Measurements from ENCODE around the gene FMN1.

FMN1 gene

GRCh38 chr15:33126559-33127290 is 67.8 kb downstream of the FMN1 start:
- peak; percentile 72 for DNase-seq (ENCODE audit: insufficient read length, low spot score)
- FAIRE-seq: peak; percentile 92

DNA sequence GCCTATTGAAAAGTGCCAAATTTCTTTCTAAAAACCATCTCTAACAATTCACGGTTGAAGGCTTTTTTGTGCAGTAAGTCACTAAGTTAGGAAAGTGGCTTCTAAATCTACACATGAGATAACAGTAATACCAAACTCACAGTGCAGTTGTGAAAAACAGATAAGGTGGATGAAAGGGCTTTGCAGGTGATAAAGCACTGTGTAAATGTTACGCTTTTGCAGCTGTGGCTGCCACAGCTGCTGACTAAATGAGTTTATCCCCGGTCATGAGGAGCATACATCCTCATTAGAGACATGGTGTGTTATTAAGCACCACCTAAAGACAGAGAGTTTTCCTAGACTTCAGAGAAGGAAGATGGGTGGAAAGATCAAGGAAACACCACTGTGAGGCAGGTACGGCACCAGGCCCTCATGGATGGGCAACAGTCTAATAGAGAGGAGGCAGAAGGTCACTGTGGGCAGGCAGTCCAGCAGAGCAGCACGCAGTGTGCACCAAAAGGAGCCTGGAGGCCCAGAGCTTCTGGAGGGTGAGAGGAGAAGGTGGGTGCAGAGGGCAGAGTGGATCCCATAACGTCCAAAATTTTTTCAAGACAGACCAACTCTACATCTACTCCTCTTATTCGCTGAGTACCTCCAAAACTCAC is 68.5 kb downstream of the FMN1 start:
- FAIRE-seq: peak; percentile 72
- no peak for DNase-seq (ENCODE audit: insufficient read length, low spot score)

DNA sequence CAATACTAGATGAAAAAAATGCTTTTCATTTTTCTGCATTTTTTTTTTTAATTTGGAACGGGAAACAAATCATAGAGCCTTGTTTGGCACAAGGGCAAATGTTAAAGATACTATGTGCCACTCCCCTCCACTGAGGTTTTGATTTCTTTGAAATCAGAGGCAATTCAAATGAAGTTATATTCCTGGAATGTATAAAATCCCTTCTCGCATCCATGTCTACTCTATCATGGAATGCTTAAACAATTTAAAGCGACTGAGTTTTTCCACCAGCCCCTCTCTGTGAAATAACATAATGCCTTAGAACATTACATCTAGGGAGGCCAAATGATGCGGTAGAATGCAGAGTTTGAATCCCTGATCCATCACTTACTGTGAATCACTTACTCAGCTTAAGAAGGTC is 69.7 kb downstream of the FMN1 start:
- DNase-seq (ENCODE audit: insufficient read length, low spot score): no peak
- FAIRE-seq: no peak

GRCh38 chr15:33124279-33124678 is 70.2 kb downstream of the FMN1 start:
- FAIRE-seq: no peak
- DNase-seq (ENCODE audit: insufficient read length, low spot score): no peak

DNA sequence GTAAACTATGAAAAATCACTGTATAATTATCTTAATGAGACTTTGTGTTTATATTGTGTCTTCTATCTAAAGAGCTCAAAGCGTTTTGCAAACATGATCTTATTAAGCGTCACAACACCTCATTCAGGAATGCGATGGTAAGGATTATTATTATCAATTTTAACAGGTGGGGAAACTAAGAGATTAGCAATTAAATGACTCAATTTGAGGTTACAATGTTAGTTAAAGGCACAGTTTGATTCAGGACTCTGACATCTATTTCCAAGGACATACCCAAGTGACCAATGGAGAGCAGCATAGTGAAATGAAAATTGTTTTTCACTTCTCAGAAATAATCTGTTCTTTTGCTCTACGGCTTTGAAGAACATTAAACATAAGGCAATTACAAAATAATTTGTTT is 74.6 kb downstream of the FMN1 start:
- FAIRE-seq (no peak), DNase-seq (ENCODE audit: insufficient read length, low spot score) (no peak)

DNA sequence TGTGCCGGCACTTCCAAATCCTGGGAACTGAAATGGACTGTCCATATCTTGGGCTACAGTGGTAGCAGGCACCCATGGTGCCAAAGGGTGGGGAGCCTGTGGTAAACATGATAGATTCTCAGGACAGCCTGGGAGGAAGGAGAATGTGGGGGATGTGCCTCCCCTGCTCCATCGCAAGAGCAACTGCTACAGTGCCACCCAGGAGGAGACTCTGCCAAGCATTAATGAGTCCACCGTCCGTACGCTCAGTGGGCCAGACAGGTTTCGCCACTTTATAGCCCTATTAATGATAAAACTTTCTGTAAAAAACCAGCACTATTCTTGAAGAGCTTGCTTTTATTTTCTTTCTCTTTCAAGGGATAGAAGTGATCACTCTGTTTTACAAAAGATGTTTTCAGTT is 75.2 kb downstream of the FMN1 start:
- FAIRE-seq (no peak), DNase-seq (ENCODE audit: insufficient read length, low spot score) (no peak)

DNA sequence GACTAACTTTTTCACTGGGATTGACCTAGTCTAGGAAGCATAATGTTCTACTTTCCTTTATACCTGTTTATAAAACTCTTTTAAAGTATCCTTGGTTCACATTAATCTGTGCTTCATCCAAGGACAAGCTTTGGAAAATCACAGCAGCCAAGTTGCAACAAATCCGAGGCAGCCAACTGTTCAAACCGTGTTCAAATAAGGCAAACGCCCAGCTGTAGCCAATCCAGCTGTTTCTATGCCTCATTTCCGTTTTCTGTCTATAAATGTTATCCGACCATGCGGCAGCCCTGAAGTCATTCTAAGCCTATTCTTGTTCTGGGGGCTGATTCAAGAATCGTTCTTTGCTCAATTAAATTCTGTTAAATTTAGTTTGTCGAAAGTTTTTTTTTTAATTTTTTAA is 78.3 kb downstream of the FMN1 start:
- FAIRE-seq (no peak), DNase-seq (ENCODE audit: insufficient read length, low spot score) (no peak)

- FAIRE-seq (no peak), DNase-seq (ENCODE audit: insufficient read length, low spot score) (no peak)
Observed at GRCh38 chr15:33115191-33115861, 79.2 kb downstream of the FMN1 start.

- FAIRE-seq: no peak
Observed at GRCh38 chr15:33114374-33114717, 80.2 kb downstream of the FMN1 start.

GRCh38 chr15:33113666-33114373 is 80.7 kb downstream of the FMN1 start:
- FAIRE-seq: peak; percentile 74
- peak; percentile 41 for DNase-seq (ENCODE audit: insufficient read length, low spot score)

More at GRCh38 chr15:33114374-33114717, 80.2 kb downstream of the FMN1 start:
- DNase-seq (ENCODE audit: insufficient read length, low spot score): peak; percentile 35

DNA sequence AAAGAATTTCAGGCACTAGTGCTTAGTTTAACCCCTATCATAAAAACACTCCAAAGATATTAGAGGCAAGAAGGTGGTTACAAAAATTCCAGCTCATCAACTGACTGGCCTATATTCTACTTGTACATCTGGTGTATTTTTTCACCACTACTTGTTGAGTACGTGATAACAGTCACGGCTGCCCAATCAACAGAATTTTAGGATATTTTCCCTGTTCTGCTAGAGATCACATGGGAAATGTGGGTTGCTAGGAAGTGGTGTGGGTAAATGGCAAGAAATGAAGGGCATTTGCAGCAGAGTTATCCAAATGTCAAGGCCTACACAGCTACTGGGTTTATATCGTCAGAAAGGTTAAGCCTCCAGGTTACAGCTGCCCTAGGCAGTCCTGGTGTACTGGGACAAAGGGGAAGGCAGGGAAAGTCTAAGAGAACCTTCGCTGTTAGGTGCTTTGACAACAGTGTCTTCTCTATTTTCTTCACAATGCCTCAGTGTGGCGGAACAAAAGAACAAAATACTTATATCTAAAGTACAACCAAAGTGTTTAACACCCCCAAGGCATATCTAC is 81.9 kb downstream of the FMN1 start:
- no peak for FAIRE-seq

GRCh38 chr15:33111041-33111451 is 83.5 kb downstream of the FMN1 start:
- DNase-seq (ENCODE audit: insufficient read length, low spot score): no peak
- FAIRE-seq: no peak

More for the DNA sequence above, 81.9 kb downstream of the FMN1 start:
- DNase-seq (ENCODE audit: insufficient read length, low spot score): no peak

DNA sequence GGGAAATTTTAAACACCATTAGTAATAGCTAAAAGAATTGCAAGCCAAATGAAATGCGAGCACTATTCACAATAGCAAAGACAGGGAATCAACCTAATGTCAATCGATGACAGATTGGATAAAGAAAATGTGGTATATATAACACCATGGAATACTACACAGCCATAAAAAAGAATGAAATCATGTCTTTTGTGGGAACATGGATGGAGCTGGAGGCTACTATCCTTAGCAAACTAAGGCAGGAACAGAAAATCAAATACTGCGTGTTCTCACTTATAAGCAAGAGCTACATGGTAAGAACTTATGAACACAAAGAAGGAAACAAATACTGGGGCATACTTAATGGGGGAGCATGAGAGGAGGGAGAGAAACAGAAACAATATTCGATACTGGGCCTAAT is 85.2 kb downstream of the FMN1 start:
- no peak for DNase-seq (ENCODE audit: insufficient read length, low spot score)

GRCh38 chr15:33108518-33108917 is 86.0 kb downstream of the FMN1 start:
- DNase-seq (ENCODE audit: insufficient read length, low spot score) (no peak), FAIRE-seq (no peak)

More for the DNA sequence above, 85.2 kb downstream of the FMN1 start:
- no peak for FAIRE-seq

- DNase-seq (ENCODE audit: insufficient read length, low spot score) (no peak), FAIRE-seq (no peak)
Observed at GRCh38 chr15:33107950-33108349, 86.6 kb downstream of the FMN1 start.

- FAIRE-seq: no peak
Observed at GRCh38 chr15:33104212-33104611, 90.3 kb downstream of the FMN1 start.

DNA sequence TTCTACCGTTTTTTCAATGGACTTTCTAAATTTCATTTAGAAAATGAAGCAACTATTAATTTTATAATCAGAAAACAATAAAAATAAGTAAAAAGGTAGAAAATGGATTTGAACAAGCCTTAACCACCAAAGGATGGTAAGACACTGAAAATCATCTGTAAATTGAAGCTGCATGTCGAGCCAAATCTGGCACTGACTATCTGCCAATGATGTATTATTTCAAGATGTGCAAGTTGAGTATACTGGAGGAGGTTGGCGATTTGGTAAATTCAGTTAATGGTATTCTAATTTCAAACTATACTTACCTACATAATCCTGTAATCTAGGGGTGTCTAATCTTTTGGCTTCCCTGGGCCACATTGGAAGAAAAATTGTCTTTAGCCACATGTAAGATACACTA is 93.5 kb downstream of the FMN1 start:
- FAIRE-seq (no peak), DNase-seq (ENCODE audit: insufficient read length, low spot score) (no peak)

More at GRCh38 chr15:33104212-33104611, 90.3 kb downstream of the FMN1 start:
- DNase-seq (ENCODE audit: insufficient read length, low spot score): no peak

DNA sequence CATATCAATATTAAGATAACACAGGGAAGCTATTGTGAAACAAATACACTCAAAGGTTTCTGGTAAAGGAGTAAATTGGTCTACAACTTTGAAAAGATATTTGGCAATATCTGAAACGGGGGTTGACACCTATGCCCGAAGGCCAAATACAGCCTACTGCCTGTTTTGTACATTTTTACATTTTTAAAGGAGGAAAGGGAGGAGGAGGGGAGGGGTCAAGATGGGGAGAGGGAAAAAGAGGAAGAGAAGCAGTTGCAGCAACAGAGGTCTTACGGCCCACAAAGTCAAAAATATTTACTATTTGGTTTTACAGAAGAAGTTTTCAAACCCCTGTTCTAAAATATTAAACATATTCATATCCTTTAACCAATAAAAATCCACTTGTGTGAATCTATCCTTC is 94.2 kb downstream of the FMN1 start:
- DNase-seq (ENCODE audit: insufficient read length, low spot score) (no peak), FAIRE-seq (no peak)

DNA sequence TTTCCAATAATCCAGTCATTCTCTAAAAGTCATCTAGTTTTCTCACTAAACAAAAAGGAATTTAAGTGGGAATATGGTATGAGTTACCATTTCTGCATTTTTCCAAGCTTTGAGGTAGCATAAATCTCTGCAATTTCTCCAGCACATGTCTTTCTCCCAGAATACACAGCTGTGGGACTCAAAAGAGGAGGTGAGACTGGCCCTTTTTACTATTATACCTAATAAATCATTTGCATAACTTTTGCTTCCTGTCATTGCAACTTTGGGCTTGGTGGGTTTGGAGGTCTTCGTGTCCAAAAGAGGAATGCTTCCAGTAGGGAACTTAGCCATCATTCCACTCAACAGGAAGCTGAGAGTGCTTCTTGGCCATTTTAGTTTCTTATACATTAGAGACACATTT is 94.8 kb downstream of the FMN1 start:
- FAIRE-seq: no peak
- no peak for DNase-seq (ENCODE audit: insufficient read length, low spot score)

GRCh38 chr15:33099213-33099612 is 95.3 kb downstream of the FMN1 start:
- DNase-seq (ENCODE audit: insufficient read length, low spot score): no peak
- FAIRE-seq: no peak
